Hepatocyte (in vitro differentiated cells): ENCODE data around the gene DMWD. TPM values are rescaled to one million over a fixed set of nuclear protein-coding genes. Genes with fewer than 3 reads are reported as not detected.
A peak's percentile ranks its signal among the peaks of the same experiment; 100 is the strongest.

ENCODE experiments used
- DNase-seq: peaks from one replicate; pipeline ENCODE4 v3.0.0-alpha.2; 2016; ENCODE audit warnings: low spot score
- H2AFZ ChIP-seq: fragments of 200-600 bp; sonication (generic); 2 replicates; pipeline ENCODE4 v1.6.0; 2016; ENCODE audit warnings: antibody characterized with exemption, mild to moderate bottlenecking
- H3K27ac ChIP-seq: fragments of 200-600 bp; sonication (generic); 2 replicates; pipeline ENCODE4 v1.5.1; 2016; ENCODE audit warnings: mild to moderate bottlenecking
- H3K27me3 ChIP-seq: fragments of 200-600 bp; sonication (generic); 2 replicates; pipeline ENCODE4 v1.6.1; 2016
- H3K36me3 ChIP-seq: fragments of 200-600 bp; sonication (generic); replicated peaks from 2 replicates; pipeline ENCODE4 v1.5.1; 2016; ENCODE audit warnings: low read depth; ENCODE audit not compliant: insufficient read depth
- H3K4me1 ChIP-seq: fragments of 200-600 bp; sonication (generic); 2 replicates; pipeline ENCODE4 v1.5.1; 2016; ENCODE audit warnings: mild to moderate bottlenecking, moderate library complexity; ENCODE audit not compliant: insufficient read depth
- H3K4me2 ChIP-seq: fragments of 200-600 bp; sonication (generic); 2 replicates; pipeline ENCODE4 v1.6.0; 2016
- H3K4me3 ChIP-seq: fragments of 200-600 bp; sonication (generic); 2 replicates; pipeline ENCODE4 v1.5.1; 2016; ENCODE audit warnings: mild to moderate bottlenecking
- H3K79me2 ChIP-seq: fragments of 200-600 bp; sonication (generic); 2 replicates; pipeline ENCODE4 v1.6.0; 2017; ENCODE audit warnings: mild to moderate bottlenecking
- H3K9me2 ChIP-seq: fragments of 200-600 bp; sonication (generic); replicated peaks from 2 replicates; pipeline ENCODE4 v1.6.0; 2017; ENCODE audit warnings: mild to moderate bottlenecking; ENCODE audit not compliant: insufficient read depth
- H3K9me3 ChIP-seq: fragments of 200-600 bp; sonication (generic); 2 replicates; pipeline ENCODE4 v1.5.1; 2016; ENCODE audit warnings: low read depth, mild to moderate bottlenecking
- H4K20me1 ChIP-seq: fragments of 200-600 bp; sonication (generic); 2 replicates; pipeline ENCODE4 v1.6.0; 2016; ENCODE audit warnings: mild to moderate bottlenecking; ENCODE audit not compliant: insufficient read depth, poor library complexity, severe bottlenecking
- EZH2 ChIP-seq: fragments of 200-600 bp; sonication (generic); IDR thresholded peaks from 2 replicates; pipeline ENCODE4 v1.6.1; 2016; ENCODE audit warnings: antibody characterized with exemption, mild to moderate bottlenecking, borderline replicate concordance
- EZH2phosphoT487 ChIP-seq: fragments of 200-600 bp; sonication (generic); IDR thresholded peaks from one replicate; pipeline ENCODE4 v1.6.1; 2018; ENCODE audit warnings: antibody characterized with exemption, mild to moderate bottlenecking, low read depth, moderate library complexity; ENCODE audit not compliant: unreplicated experiment, severe bottlenecking
- WGBS: methylation state at CpG from one replicate; pipeline ENCODE4 v1.1.6; 2016; ENCODE audit warnings: low lambda C conversion rate; ENCODE audit errors: missing lambda C conversion rate; 5-methylcytosine and 5-hydroxymethylcytosine counted together
- polyA plus RNA-seq: library from polyadenylated mRNA; unstranded; fragments of >200 nt; fragmentation: Nextera tagmentation; extraction: Ambion mirVana; gene quantifications from 2 replicates; pipeline ENCODE4 v1.2.1, GENCODE V29; 2016
- total RNA-seq: library from RNA; depleted of rRNA; stranded (reverse); fragments of >200 nt; gene quantifications from 2 replicates; pipeline ENCODE4 v1.2.3, GENCODE V29; 2014
- TF ChIP-seq, protein P1 (sequence below): fragments of 200-600 bp; sonication (generic); IDR thresholded peaks from 2 replicates; pipeline ENCODE4 v1.5.1; 2016; ENCODE audit warnings: antibody characterized with exemption, mild to moderate bottlenecking; ENCODE audit not compliant: poor library complexity

DMWD gene
- total and polyA plus RNA-seq, 2 experiments from 2014 or later: 23.7 to 70.1 TPM

DNA sequence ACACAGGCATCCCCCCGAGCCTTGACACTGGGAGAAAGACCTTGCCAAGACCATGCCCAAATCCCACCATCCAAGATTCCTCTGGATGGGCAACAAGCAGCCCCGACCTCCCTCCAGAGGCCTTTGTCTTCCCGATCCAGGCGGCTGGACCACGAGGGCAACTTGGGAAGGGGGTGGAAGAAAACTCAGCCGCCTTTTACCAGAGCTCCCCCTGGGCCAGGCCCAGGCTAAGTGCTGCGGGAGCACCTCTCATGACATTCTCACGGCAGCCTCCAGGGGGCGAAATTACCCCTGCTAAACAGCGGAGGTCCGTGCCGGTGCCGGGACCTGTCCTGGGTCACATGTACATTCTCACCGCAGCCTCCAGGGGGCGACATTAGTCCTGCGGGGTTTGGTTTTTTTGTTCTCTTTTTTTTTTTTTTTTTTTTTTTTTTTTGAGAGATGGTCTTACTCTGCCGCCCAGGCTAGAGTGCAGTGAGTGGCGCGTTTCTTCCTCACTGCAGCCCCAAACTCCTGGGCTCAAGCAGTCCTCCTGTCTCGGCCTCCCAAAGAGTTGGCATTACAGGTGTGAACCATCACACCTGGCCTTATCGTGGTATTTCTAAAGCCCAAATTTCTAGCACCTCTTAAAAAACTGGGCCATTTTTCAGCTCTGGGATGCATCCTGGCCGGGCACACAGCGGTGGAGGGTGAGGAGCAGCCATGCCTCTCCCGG lies 24.5 kb upstream of the DMWD start:
- no peak overlapping the region for H3K4me3 ChIP-seq
- WGBS: 23% methylated on average over 24 of the region's 24 CpGs
- H3K27me3 ChIP-seq: no peaks in the 10 kb centered on the region
- peak; percentile 98 for DNase-seq
- TF ChIP-seq EZH2phosphoT487: no peak
- TF ChIP-seq, protein P1, sequence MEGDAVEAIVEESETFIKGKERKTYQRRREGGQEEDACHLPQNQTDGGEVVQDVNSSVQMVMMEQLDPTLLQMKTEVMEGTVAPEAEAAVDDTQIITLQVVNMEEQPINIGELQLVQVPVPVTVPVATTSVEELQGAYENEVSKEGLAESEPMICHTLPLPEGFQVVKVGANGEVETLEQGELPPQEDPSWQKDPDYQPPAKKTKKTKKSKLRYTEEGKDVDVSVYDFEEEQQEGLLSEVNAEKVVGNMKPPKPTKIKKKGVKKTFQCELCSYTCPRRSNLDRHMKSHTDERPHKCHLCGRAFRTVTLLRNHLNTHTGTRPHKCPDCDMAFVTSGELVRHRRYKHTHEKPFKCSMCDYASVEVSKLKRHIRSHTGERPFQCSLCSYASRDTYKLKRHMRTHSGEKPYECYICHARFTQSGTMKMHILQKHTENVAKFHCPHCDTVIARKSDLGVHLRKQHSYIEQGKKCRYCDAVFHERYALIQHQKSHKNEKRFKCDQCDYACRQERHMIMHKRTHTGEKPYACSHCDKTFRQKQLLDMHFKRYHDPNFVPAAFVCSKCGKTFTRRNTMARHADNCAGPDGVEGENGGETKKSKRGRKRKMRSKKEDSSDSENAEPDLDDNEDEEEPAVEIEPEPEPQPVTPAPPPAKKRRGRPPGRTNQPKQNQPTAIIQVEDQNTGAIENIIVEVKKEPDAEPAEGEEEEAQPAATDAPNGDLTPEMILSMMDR: peak; percentile 98
- no peaks in the 10 kb centered on the region for H3K9me3 ChIP-seq
- H3K4me1 ChIP-seq: peaks cover 7% of the 10 kb centered on the region
- no peaks in the 10 kb centered on the region for H3K79me2 ChIP-seq
- no peak overlapping the region for H3K4me2 ChIP-seq
- H3K27ac ChIP-seq: no peak overlapping the region
- no peaks in the 10 kb centered on the region for H3K9me2 ChIP-seq
- no peaks in the 10 kb centered on the region for H4K20me1 ChIP-seq
- no peak overlapping the region for H2AFZ ChIP-seq
- H3K36me3 ChIP-seq: no peaks in the 10 kb centered on the region

- Histone ChIP-seq H2AFZ (no peak overlapping the region), H3K36me3 (no peaks in the 10 kb centered on the region), H3K27ac (peak overlapping the region; percentile 27), H3K9me3 (no peaks in the 10 kb centered on the region), H4K20me1 (no peaks in the 10 kb centered on the region), H3K4me3 (no peak overlapping the region), H3K4me2 (peak overlapping the region; percentile 86), H3K79me2 (no peaks in the 10 kb centered on the region), H3K27me3 (no peaks in the 10 kb centered on the region), H3K4me1 (peaks cover 7% of the 10 kb centered on the region), H3K9me2 (no peaks in the 10 kb centered on the region)
- 76% methylated on average over 14 of the region's 18 CpGs for WGBS
- no peak for DNase-seq
- TF ChIP-seq EZH2phosphoT487 (no peak), EZH2 (no peak)
- TF ChIP-seq, protein P1: no peak
Observed at GRCh38 chr19:45816236-45817009, 23.8 kb upstream of the DMWD start.

GRCh38 chr19:45815481-45816216 lies 23.0 kb upstream of the DMWD start:
- Histone ChIP-seq H3K4me2 (peak overlapping the region; percentile 86), H3K4me1 (peaks cover 7% of the 10 kb centered on the region), H3K27me3 (no peaks in the 10 kb centered on the region), H3K79me2 (no peaks in the 10 kb centered on the region), H3K4me3 (peak overlapping the region; percentile 4), H3K27ac (peak overlapping the region; percentile 27), H2AFZ (peak overlapping the region; percentile 55), H3K9me2 (no peaks in the 10 kb centered on the region), H3K36me3 (no peaks in the 10 kb centered on the region), H4K20me1 (no peaks in the 10 kb centered on the region), H3K9me3 (no peaks in the 10 kb centered on the region)
- 12% methylated on average over 28 of the region's 44 CpGs for WGBS
- peak; percentile 63 for DNase-seq
- TF ChIP-seq, protein P1: no peak
- TF ChIP-seq EZH2 (no peak), EZH2phosphoT487 (no peak)
